ENCODE results near the gene NPAS2.

Gene NPAS2

DNA sequence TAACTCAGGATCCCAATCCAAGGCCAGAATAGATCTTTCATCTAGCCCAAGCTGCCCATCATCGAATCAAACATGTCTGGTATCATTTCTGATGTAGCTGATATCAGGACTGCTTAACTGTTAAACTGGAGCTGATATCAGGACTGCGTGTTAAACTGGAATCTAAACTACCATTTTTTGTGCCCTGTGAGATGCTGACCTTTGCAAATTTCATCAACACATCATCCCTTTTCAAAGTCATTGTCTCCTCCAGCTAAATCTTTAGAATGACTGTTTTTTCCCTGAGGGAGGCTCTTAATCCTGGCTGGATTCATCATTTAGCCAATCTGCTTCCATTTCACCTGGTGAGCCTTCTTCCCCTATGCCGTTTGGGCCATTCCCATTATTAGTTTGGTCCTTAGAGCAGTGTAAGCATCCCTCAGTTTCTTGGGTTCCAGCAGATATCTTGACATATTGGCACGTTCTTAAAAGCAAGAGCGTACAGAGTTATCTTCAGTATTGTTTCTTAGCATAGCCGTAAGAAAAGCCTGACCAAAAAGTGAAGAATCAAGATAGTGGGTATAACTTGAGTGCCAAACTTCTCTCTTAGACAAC, 194.4 kb downstream of the NPAS2 start:
- in situ Hi-C loops (cut with HindIII; ENCODE audit: low pct_unique_long_range_greater_than_20kb, low sequenced_read_pairs), result no loop called here
- DNase-seq (ENCODE audit: low read depth in 1 of 2, low spot score in 1 of 2), result no peak
- TF ChIP-seq JUND (IDR thresholded peaks at IDR 0.05; ENCODE audit: low read depth), result no peak

DNA sequence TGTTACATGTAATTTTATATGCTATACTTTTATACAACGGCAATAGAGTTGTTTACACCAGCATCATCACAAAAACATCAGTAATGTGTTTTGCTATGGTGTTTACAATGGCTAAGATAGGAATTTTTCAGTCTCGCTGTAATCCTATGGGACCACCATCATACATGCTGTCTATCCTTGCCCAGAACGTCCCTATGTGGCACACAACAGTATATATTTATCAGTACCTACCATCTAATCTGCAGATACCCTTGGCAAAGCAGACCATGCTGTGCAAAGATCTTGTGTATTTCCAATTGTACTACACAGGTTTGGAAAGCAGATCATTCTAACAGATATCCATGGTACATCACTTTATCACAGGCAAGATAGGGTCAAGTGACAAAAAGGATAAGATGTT, 197.4 kb downstream of the NPAS2 start:
- in situ Hi-C loops (cut with HindIII; ENCODE audit: low pct_unique_long_range_greater_than_20kb, low sequenced_read_pairs), result no loop called here
- no peak for DNase-seq (ENCODE audit: low read depth in 1 of 2, low spot score in 1 of 2)
- TF ChIP-seq JUND (IDR thresholded peaks at IDR 0.05; ENCODE audit: low read depth), result no peak

GRCh38 chr2:101018934-101019333, 199.0 kb downstream of the NPAS2 start:
- no peak for DNase-seq (ENCODE audit: low read depth in 1 of 2, low spot score in 1 of 2)
- in situ Hi-C loops (cut with HindIII; ENCODE audit: low pct_unique_long_range_greater_than_20kb, low sequenced_read_pairs), result no loop called here
- no peak for TF ChIP-seq JUND (IDR thresholded peaks at IDR 0.05; ENCODE audit: low read depth)

- no peak for DNase-seq (ENCODE audit: low read depth in 1 of 2, low spot score in 1 of 2)
- no peak for TF ChIP-seq JUND (IDR thresholded peaks at IDR 0.05; ENCODE audit: low read depth)
- in situ Hi-C loops (cut with HindIII; ENCODE audit: low pct_unique_long_range_greater_than_20kb, low sequenced_read_pairs), result no loop called here
Observed at GRCh38 chr2:101022221-101022620, 202.3 kb downstream of the NPAS2 start.

DNA sequence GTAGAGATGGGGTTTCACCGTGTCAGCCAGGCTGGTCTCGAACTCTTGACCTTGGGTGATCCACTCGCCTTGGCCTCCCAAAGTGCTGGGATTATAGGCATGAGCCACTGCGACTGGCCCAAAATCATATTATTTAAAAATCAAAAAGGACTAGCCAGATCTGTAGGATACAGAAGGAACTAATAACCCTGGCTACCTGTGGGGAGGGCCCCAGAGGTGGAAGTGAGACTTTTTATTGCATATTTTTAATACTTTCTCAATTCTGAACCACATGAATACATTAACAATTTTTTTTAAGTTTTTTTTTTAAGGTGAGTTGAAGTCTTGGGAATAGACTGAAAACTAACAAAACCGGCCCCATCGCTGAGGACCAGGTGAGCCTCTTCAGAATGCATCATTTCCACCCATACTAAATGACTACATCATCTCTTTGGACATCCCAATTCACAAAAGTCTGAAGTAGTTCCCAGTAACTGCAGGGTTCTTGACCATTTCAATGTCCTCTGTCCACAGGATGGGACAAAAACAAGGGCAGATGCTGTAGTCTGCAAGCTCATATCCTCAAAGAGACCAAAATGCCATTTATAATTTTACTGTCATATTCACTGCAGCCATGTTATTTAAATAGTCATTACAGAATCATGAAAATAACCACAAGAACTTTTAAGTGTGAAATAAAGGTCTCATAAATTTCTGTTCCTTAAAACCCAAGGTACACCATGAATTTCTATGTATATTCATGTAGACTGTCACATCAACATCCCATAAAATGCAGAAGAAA, 203.6 kb downstream of the NPAS2 start:
- in situ Hi-C loops (cut with HindIII; ENCODE audit: low pct_unique_long_range_greater_than_20kb, low sequenced_read_pairs), result no loop called here
- no peak for DNase-seq (ENCODE audit: low read depth in 1 of 2, low spot score in 1 of 2)
- no peak for TF ChIP-seq JUND (IDR thresholded peaks at IDR 0.05; ENCODE audit: low read depth)

DNA sequence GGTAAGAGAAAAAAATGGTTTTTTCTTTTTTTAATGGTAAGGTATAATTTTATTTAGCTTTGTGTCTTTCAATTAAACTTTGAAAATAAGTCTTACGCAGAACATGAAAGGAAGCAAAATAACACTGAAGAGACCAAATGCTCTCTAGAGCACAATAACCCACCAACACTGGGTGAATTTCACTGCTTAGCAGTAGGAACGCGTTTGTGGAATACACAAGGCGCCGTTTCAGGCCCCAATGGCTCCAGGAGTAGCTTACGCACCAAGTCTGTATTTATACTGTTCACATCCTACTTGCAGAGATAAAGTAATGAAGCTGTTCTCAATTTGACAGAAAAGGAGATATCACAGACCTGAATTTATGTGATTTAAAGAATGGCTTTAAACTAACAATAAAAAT, 205.6 kb downstream of the NPAS2 start:
- TF ChIP-seq JUND (IDR thresholded peaks at IDR 0.05; ENCODE audit: low read depth), result no peak
- DNase-seq (ENCODE audit: low read depth in 1 of 2, low spot score in 1 of 2), result no peak
- in situ Hi-C loops (cut with HindIII; ENCODE audit: low pct_unique_long_range_greater_than_20kb, low sequenced_read_pairs), result no loop called here

DNA sequence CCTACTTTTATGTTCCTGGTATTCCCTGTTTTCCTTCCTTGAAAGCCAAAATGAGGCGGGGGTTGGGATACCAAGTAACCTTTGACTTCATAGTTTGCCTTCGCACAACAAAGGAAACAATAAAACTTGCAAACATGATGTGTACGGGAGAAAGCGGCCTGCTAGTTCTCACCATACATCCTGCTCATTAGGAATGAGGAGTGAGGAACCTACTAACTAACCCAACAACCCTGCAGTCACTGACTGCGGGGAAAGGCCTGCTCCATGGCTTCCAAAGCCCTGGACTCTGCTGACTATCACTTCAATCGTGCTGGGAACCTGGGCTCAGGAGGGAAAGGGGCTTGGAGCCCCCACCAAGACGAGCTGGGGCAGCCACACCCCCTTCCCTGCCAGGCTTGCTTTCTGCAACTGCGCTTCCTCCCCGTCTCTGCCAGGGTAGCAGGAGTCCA, 206.3 kb downstream of the NPAS2 start:
- no peak for DNase-seq (ENCODE audit: low read depth in 1 of 2, low spot score in 1 of 2)
- TF ChIP-seq JUND (IDR thresholded peaks at IDR 0.05; ENCODE audit: low read depth), result no peak
- in situ Hi-C loops (cut with HindIII; ENCODE audit: low pct_unique_long_range_greater_than_20kb, low sequenced_read_pairs), result no loop called here

DNA sequence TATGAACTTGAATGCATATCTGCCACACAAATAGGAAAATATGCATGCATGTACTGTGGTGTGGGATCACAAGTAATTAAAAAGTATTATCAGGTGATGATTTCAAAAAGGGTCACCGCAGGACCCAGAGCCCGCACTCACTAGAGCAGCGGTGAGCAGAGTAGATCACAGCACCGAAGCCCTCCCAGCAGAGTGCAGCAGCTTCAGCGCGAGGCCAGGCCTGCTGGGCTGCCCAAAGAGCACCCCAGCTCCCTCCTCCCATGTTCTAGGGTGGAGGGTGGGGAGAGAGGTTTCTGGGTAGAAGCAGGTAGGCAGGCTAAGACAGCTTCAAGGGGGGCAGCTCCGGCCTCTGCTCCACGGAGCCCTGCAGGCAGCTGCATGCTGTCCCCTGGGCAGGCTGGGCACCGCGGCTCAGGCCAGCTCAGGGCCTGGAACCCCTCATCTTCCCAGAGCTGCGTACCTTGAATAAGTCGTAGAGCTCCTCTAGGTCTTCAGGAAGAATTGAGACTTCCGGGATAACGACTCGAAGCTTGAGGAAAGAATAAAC, 207.1 kb downstream of the NPAS2 start:
- no peak for TF ChIP-seq JUND (IDR thresholded peaks at IDR 0.05; ENCODE audit: low read depth)
- in situ Hi-C loops (cut with HindIII; ENCODE audit: low pct_unique_long_range_greater_than_20kb, low sequenced_read_pairs), result no loop called here
- no peak for DNase-seq (ENCODE audit: low read depth in 1 of 2, low spot score in 1 of 2)

DNA sequence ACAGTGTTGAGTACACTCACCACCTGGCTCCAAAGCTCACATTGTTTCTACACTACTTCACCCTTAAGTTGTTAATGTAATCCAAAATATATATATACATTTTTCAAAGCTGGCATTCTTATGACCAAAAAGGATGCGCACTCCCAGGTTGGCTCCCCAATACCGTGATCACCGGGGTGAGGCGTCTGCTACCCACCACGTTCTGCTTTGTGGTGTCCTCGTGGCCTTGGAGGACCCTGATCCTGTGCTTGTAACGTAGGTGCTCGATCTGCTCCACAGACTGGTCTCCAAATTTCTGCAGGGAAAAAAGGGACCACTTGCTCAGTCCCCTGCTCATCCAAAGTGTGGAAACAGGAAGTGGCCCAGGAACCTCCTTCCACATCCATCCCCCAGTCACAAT, 207.9 kb downstream of the NPAS2 start:
- TF ChIP-seq JUND (IDR thresholded peaks at IDR 0.05; ENCODE audit: low read depth), result no peak
- DNase-seq (ENCODE audit: low read depth in 1 of 2, low spot score in 1 of 2), result no peak
- in situ Hi-C loops (cut with HindIII; ENCODE audit: low pct_unique_long_range_greater_than_20kb, low sequenced_read_pairs), result no loop called here

DNA sequence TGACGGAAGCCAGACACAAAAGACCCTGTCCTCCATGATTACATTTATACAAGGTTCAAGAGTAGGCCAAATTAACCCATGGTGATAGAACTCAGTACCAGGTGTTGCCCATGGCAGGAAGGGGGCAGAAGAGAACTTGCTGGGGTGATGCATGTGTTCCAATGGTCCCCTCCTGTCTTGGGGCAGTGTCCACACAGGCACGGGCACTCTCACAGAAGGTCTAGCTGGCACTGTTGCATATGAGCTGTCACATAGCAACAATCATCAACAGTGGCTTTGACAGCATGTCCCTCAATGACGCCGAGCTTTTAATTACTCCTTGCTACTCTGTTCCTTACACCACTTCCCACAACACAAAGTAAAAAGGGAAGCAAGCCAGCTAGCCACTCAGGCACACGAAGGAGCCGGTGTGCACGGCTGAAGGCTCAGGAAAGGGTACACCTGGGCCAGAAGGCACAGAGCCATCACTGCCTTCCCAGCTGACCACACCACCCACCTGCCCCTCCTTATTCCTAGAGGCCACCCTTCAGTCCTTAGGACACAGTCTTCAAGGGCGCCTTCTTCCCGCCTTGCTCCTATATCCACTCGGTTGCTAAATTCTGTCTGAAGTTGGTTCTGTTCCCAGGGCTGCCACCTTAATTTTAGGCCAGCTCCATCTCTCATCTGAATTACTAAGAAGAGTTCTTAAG, 211.1 kb downstream of the NPAS2 start:
- TF ChIP-seq JUND (IDR thresholded peaks at IDR 0.05; ENCODE audit: low read depth), result no peak
- in situ Hi-C loops (cut with HindIII; ENCODE audit: low pct_unique_long_range_greater_than_20kb, low sequenced_read_pairs), result no loop called here

DNA sequence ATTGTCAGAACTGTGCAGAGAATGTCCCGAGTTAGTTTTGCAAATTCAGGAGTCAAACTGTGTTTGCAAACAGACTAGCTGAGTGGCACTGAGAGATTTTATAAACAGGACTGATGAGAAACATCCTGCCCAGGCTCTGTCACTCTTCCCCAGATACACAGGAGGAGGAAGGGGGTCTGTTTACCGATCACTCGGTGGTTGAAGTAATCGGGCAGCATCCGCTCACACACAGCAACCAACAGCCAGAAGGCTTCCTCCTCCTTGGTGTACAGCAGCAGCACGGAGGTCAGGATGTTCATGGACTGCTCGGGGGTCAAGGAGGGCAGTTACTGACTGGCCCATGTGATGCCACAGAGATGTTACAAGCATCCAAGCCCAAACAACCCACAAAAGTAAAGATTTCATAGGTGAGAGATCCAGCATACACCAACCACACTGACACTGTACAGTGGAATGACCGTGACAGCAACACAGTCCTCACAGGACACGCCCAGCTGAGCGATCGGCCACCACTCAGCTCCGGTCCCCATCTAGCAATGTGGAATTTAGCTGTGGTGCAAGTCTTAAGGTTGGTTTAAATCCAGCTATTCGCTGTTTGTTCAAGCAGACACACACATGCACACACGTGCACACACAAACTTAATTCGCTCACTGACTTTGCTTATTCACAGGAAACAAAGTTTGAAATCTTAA, 212.3 kb downstream of the NPAS2 start:
- TF ChIP-seq JUND (IDR thresholded peaks at IDR 0.05; ENCODE audit: low read depth), result no peak
- in situ Hi-C loops (cut with HindIII; ENCODE audit: low pct_unique_long_range_greater_than_20kb, low sequenced_read_pairs), result no loop called here
- DNase-seq (ENCODE audit: low read depth in 1 of 2, low spot score in 1 of 2), result no peak

More for the DNA sequence above, 211.1 kb downstream of the NPAS2 start:
- DNase-seq (ENCODE audit: low read depth in 1 of 2, low spot score in 1 of 2), result no peak

- TF ChIP-seq JUND (IDR thresholded peaks at IDR 0.05; ENCODE audit: low read depth), result no peak
- in situ Hi-C loops (cut with HindIII; ENCODE audit: low pct_unique_long_range_greater_than_20kb, low sequenced_read_pairs), result no loop called here
- peak in 1 of 2 experiments; percentile 38 for DNase-seq (ENCODE audit: low read depth in 1 of 2, low spot score in 1 of 2)
Observed at GRCh38 chr2:101036562-101036961, 216.6 kb downstream of the NPAS2 start.

Data from T47D (cell line).